ENCODE data around the gene NASP. TPM values are rescaled to one million over a fixed set of nuclear protein-coding genes. Genes with fewer than 3 reads are reported as not detected.

Gene NASP
- total RNA-seq = 53.9 and 59.7 TPM in 2 replicates

GRCh38 chr1:45583666-45584350, at the start of gene NASP:
TSS of gene NASP (plus strand) at chr1:45584041. CDS start at chr1:45584147, 106 bp downstream.

GRCh38 chr1:45550401-45551351, 33.2 kb upstream of the NASP start, which contains the start of gene AKR1A1:
TSS of gene AKR1A1 (plus strand) at chr1:45550826. CDS start at chr1:45561795, 10,969 bp downstream.

GRCh38 chr1:45623972-45624371, 40.1 kb downstream of the NASP start, which contains the start of gene CCDC17:
TSS of gene CCDC17 (minus strand) at chr1:45624054. CDS start at chr1:45623909, 145 bp downstream.

Small RNAs within 50 kb of the gene (small RNA-seq; reads per million reads assigned to genes)
- gene AL355480.1 (not detected), gene AL355480.2 (not detected), gene AL355480.3 (not detected), gene AL355480.4 (not detected)

Other genes with a start within 250 kb of the NASP start
- gene TOE1, start 243.9 kb upstream of the NASP start, total RNA-seq = 21.9 and 22.4 TPM in 2 replicates
- gene MUTYH, start 243.6 kb upstream of the NASP start, total RNA-seq = 9.0 and 10.1 TPM in 2 replicates
- gene TESK2, start 92.9 kb upstream of the NASP start, total RNA-seq = 2.2 and 2.3 TPM in 2 replicates
- 1.1 and 1.3 TPM in 2 replicates for gene CCDC163, start 84.0 kb upstream of the NASP start, total RNA-seq
- 2.7 and 3.3 TPM in 2 replicates for gene MMACHC, start 83.7 kb upstream of the NASP start, total RNA-seq
- gene PRDX1, start 62.2 kb upstream of the NASP start, total RNA-seq = 398 and 548 TPM in 2 replicates
- gene AKR1A1, start 33.2 kb upstream of the NASP start, total RNA-seq = 134 and 135 TPM in 2 replicates
- gene CCDC17, start 40.0 kb downstream of the NASP start, total RNA-seq = 2.0 and 2.2 TPM in 2 replicates
- 111 and 128 TPM in 2 replicates for gene GPBP1L1, start 102.5 kb downstream of the NASP start, total RNA-seq
- 23.7 and 28.7 TPM in 2 replicates for gene TMEM69, start 104.1 kb downstream of the NASP start, total RNA-seq
- gene IPP, start 166.6 kb downstream of the NASP start, total RNA-seq = 4.9 and 5.2 TPM in 2 replicates
- 26.8 and 27.4 TPM in 2 replicates for gene MAST2, start 219.6 kb downstream of the NASP start, total RNA-seq

Data from vein endothelial cell (primary cell).